SK-N-MC (cell line): ENCODE results near the gene DUSP15.

Source experiments
- DNase-seq: peaks from one replicate; pipeline ENCODE4 v3.0.0-alpha.2; 2011; ENCODE audit warnings: low read depth, low spot score
- H3K27ac ChIP-seq: fragments of 200-600 bp; sonication (generic); 2 replicates; pipeline ENCODE4 v1.5.1; 2016; ENCODE audit warnings: mixed run types
- H3K36me3 ChIP-seq: fragments of 200-600 bp; sonication (generic); 2 replicates; pipeline ENCODE4 v1.6.1; 2017; ENCODE audit warnings: antibody characterized with exemption, low read length, mixed read lengths; ENCODE audit not compliant: insufficient read depth
- H3K4me3 ChIP-seq: fragments of 200-600 bp; sonication (generic); 2 replicates; pipeline ENCODE4 v1.5.1; 2016
- H3K9ac ChIP-seq: fragments of 200-600 bp; sonication (generic); 2 replicates; pipeline ENCODE4 v1.8.0; 2017; ENCODE audit warnings: mixed run types, mixed read lengths; ENCODE audit not compliant: insufficient read length
- H3K9me3 ChIP-seq: fragments of 200-600 bp; sonication (generic); 2 replicates; pipeline ENCODE4 v1.6.1; 2017; ENCODE audit warnings: low read depth, mild to moderate bottlenecking, antibody characterized with exemption, low read length, moderate library complexity, mixed read lengths
- EZH2 ChIP-seq: fragments of 200-600 bp; sonication (generic); IDR thresholded peaks from one replicate; pipeline ENCODE4 v1.6.1; 2017; ENCODE audit warnings: antibody characterized with exemption
- FOXP2 ChIP-seq: optimal IDR thresholded peaks from 2 replicates; pipeline ENCODE3; 2011; ENCODE audit warnings: mild to moderate bottlenecking, moderate library complexity; ENCODE audit not compliant: insufficient read depth; ENCODE audit errors: extremely low read length, control extremely low read depth
- POLR2AphosphoS5 ChIP-seq: IDR thresholded peaks from 2 replicates; pipeline ENCODE4 v1.6.1; 2012; ENCODE audit warnings: mild to moderate bottlenecking, low read depth, low read length, borderline replicate concordance

The DUSP15 gene

DNA sequence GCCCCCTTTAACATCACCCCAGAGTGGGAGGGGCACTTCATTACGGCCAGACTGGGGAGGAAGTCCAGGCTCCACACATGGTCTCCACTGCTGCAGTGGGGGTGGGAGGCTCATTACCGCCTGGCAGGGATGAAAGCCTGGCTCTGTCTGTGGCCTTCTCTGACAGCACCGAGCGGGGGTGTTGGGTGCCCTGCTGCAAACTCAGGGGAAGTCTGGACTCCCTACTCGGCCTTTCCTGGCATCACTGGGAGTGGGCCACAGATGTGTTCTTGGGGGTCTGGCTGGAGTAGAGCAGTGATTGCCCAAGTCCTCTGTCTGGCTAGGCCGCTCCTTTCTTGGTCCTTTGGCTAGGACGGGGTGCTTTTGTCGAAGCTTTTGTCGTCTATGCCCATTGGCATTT, 27.2 kb upstream of the DUSP15 start:
- no peak for TF ChIP-seq FOXP2
- Histone ChIP-seq H3K9ac (no peak overlapping the region), H3K27ac (no peak overlapping the region), H3K36me3 (no peaks in the 10 kb centered on the region), H3K4me3 (no peak overlapping the region), H3K9me3 (no peaks in the 10 kb centered on the region)
- DNase-seq = no peak

GRCh38 chr20:31896049-31896448, 25.7 kb upstream of the DUSP15 start:
- no peak for TF ChIP-seq POLR2AphosphoS5
- TF ChIP-seq FOXP2 = no peak
- TF ChIP-seq EZH2 = no peak
- no peak overlapping the region for H3K4me3 ChIP-seq
- H3K9me3 ChIP-seq = no peaks in the 10 kb centered on the region
- no peaks in the 10 kb centered on the region for H3K36me3 ChIP-seq
- no peak overlapping the region for H3K27ac ChIP-seq
- DNase-seq = no peak
- no peak overlapping the region for H3K9ac ChIP-seq

DNA sequence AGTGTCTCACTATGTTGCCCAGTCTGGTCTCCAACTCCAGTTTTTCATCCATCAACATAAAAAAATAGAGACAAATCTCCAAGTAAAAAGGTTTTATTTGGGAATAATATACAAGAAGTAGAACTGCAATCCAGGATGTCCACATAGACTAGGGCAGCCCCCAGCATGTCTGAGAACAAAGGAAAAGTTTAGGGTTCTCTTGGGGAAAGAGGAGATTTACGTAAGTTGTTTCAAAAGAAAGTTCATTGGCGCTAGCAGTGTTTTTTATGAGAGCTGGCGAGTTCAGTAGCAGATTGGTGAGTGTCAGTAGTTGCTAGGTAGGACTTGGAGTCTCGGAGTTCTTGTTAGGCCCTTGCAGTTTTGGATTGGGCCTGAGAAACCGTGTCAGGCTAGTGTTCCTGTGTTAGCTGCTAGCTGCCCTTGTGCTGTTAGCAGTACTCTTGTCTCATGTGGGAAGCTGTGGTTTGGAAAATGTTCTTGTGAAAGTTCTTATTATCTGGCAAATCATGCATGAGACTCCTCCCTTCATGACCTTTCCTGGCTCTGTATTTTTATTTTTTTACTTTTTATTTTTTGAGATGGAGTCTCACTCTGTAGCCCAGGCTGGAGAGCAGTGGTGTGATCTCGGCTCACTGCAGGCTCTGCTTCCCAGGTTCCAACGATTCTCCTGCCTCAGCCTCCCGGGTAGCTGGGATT, 24.8 kb upstream of the DUSP15 start:
- H3K9ac ChIP-seq = no peak overlapping the region
- TF ChIP-seq FOXP2 (no peak), EZH2 (no peak), POLR2AphosphoS5 (no peak)
- no peak overlapping the region for H3K4me3 ChIP-seq
- DNase-seq = peak; percentile 20
- no peaks in the 10 kb centered on the region for H3K36me3 ChIP-seq
- H3K9me3 ChIP-seq = no peaks in the 10 kb centered on the region
- H3K27ac ChIP-seq = no peak overlapping the region

- Histone ChIP-seq H3K36me3 (no peaks in the 10 kb centered on the region), H3K27ac (no peak overlapping the region), H3K9me3 (no peaks in the 10 kb centered on the region), H3K9ac (no peak overlapping the region), H3K4me3 (no peak overlapping the region)
- TF ChIP-seq POLR2AphosphoS5 = no peak
- no peak for TF ChIP-seq FOXP2
- no peak for TF ChIP-seq EZH2
- DNase-seq = no peak
These were observed 20.3 kb upstream of the DUSP15 start for GRCh38 chr20:31890646-31891045.

GRCh38 chr20:31883829-31884228, 13.5 kb upstream of the DUSP15 start:
- TF ChIP-seq FOXP2 (no peak), POLR2AphosphoS5 (no peak), EZH2 (no peak)
- Histone ChIP-seq H3K36me3 (no peaks in the 10 kb centered on the region), H3K9ac (no peak overlapping the region), H3K27ac (no peak overlapping the region), H3K4me3 (no peak overlapping the region), H3K9me3 (no peaks in the 10 kb centered on the region)
- DNase-seq = no peak

GRCh38 chr20:31881945-31882344, 11.6 kb upstream of the DUSP15 start:
- H3K4me3 ChIP-seq = no peak overlapping the region
- no peak overlapping the region for H3K9ac ChIP-seq
- H3K36me3 ChIP-seq = no peaks in the 10 kb centered on the region
- no peak overlapping the region for H3K27ac ChIP-seq
- H3K9me3 ChIP-seq = no peaks in the 10 kb centered on the region
- no peak for DNase-seq
- TF ChIP-seq FOXP2 (no peak), EZH2 (no peak), POLR2AphosphoS5 (no peak)

GRCh38 chr20:31879143-31879987, 9.0 kb upstream of the DUSP15 start:
- DNase-seq = no peak
- no peak for TF ChIP-seq EZH2
- TF ChIP-seq FOXP2 = peak; percentile 34
- peak; percentile 52; the same call in 1 of the 2 replicates for TF ChIP-seq POLR2AphosphoS5
- peak overlapping the region; percentile 84 for H3K4me3 ChIP-seq

GRCh38 chr20:31877684-31878083, 7.4 kb upstream of the DUSP15 start:
- Histone ChIP-seq H3K4me3 (no peak overlapping the region), H3K9ac (no peak overlapping the region), H3K27ac (no peak overlapping the region), H3K36me3 (no peaks in the 10 kb centered on the region), H3K9me3 (no peaks in the 10 kb centered on the region)
- TF ChIP-seq EZH2 = no peak
- no peak for TF ChIP-seq POLR2AphosphoS5
- no peak for TF ChIP-seq FOXP2
- no peak for DNase-seq

More at GRCh38 chr20:31879143-31879987, 9.0 kb upstream of the DUSP15 start:
- Histone ChIP-seq H3K9me3 (no peaks in the 10 kb centered on the region), H3K27ac (no peak overlapping the region), H3K36me3 (no peaks in the 10 kb centered on the region), H3K9ac (no peak overlapping the region)

- no peaks in the 10 kb centered on the region for H3K9me3 ChIP-seq
- no peak overlapping the region for H3K9ac ChIP-seq
- no peak for DNase-seq
- H3K27ac ChIP-seq = no peak overlapping the region
- no peaks in the 10 kb centered on the region for H3K36me3 ChIP-seq
- no peak overlapping the region for H3K4me3 ChIP-seq
- TF ChIP-seq EZH2 = no peak
- TF ChIP-seq FOXP2 = no peak
- TF ChIP-seq POLR2AphosphoS5 = no peak
These were observed 5.3 kb upstream of the DUSP15 start for GRCh38 chr20:31875671-31876070.
